ENCODE results near the gene EBF3. TPM values are rescaled to one million over a fixed set of nuclear protein-coding genes. Genes with fewer than 3 reads are reported as not detected.

EBF3 gene
- total RNA-seq, 4 donors from 2014 or later: 0.42 to 2.9 (median 1.3) TPM

- no peaks in the 10 kb centered on the region for H3K4me1 ChIP-seq
- H3K27ac ChIP-seq: no peak overlapping the region
- H3K36me3 ChIP-seq: no peaks in the 10 kb centered on the region
- H3K9me3 ChIP-seq: no peaks in the 10 kb centered on the region
- no peak for DNase-seq
- no peak overlapping the region for H3K4me3 ChIP-seq
- WGBS, 2 donors: 80 to 83% methylated on average over 3 to 5 of the region's 10 CpGs
- TF ChIP-seq, protein P1, sequence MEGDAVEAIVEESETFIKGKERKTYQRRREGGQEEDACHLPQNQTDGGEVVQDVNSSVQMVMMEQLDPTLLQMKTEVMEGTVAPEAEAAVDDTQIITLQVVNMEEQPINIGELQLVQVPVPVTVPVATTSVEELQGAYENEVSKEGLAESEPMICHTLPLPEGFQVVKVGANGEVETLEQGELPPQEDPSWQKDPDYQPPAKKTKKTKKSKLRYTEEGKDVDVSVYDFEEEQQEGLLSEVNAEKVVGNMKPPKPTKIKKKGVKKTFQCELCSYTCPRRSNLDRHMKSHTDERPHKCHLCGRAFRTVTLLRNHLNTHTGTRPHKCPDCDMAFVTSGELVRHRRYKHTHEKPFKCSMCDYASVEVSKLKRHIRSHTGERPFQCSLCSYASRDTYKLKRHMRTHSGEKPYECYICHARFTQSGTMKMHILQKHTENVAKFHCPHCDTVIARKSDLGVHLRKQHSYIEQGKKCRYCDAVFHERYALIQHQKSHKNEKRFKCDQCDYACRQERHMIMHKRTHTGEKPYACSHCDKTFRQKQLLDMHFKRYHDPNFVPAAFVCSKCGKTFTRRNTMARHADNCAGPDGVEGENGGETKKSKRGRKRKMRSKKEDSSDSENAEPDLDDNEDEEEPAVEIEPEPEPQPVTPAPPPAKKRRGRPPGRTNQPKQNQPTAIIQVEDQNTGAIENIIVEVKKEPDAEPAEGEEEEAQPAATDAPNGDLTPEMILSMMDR (IDR thresholded peaks at IDR 0.05): no peak
- no peak for TF ChIP-seq POLR2A (IDR thresholded peaks at IDR 0.05)
- intact Hi-C loops (cut with DNase I): no loop called here
- peaks cover 0 to 8% (median 0%) of the 10 kb centered on the region in 4 donors for H3K27me3 ChIP-seq
Observed at GRCh38 chr10:129937351-129937751, 26.7 kb downstream of the EBF3 start.

- intact Hi-C loops (cut with DNase I): no loop called here
- no peak for DNase-seq
- TF ChIP-seq, protein P1 (IDR thresholded peaks at IDR 0.05): no peak
- no peak for TF ChIP-seq POLR2A (IDR thresholded peaks at IDR 0.05)
Observed at GRCh38 chr10:129936923-129937300, 27.2 kb downstream of the EBF3 start.

DNA sequence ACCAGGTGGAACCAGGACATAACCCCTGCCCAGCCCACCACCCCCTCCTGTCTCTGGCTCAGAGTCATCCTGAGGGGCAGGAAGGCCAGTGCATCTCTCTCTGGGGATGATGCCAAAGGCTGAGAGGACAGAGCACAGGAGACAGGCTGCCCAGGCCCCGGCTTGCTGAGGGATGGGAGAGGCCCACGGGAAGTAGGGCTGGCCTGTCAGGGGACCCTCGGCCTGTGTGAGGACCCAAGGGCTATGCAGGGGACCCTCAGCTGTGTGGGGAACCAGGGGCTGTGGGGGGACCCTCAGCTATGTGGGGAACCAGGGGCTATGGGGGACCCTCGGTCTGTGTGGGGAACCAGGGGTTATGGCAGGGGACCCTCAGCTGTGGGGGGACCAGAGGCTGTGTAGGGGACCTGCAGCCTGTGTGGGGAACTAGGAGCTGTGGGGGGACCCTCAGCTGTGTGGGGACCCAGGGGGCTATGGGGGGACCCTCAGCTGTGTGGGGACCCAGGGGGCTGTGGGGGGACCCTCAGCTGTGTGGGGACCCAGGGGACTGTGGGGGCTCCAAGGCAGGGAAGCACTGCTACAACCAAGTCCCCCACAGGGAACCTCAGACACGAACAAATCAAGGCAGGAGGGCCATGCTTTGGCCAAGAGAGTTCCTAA, 27.7 kb downstream of the EBF3 start:
- Histone ChIP-seq H3K27ac (no peak overlapping the region), H3K27me3 (peaks cover 0 to 8% (median 0%) of the 10 kb centered on the region in 4 donors), H3K9me3 (no peaks in the 10 kb centered on the region), H3K4me3 (no peak overlapping the region), H3K4me1 (no peaks in the 10 kb centered on the region), H3K36me3 (no peaks in the 10 kb centered on the region)
- 38 to 100% methylated on average over 1 of the region's 5 CpGs for WGBS, 2 donors
- no peak for DNase-seq
- intact Hi-C loops (cut with DNase I): no loop called here
- TF ChIP-seq, protein P1 (IDR thresholded peaks at IDR 0.05): no peak
- no peak for TF ChIP-seq POLR2A (IDR thresholded peaks at IDR 0.05)

More at GRCh38 chr10:129936923-129937300, 27.2 kb downstream of the EBF3 start:
- Histone ChIP-seq H3K9me3 (no peaks in the 10 kb centered on the region), H3K4me1 (no peaks in the 10 kb centered on the region), H3K36me3 (no peaks in the 10 kb centered on the region), H3K4me3 (no peak overlapping the region), H3K27me3 (peaks cover 0 to 8% (median 0%) of the 10 kb centered on the region in 4 donors), H3K27ac (no peak overlapping the region)
- 78 to 100% methylated on average over 3 to 5 of the region's 16 CpGs for WGBS, 2 donors

GRCh38 chr10:129935867-129936152, 28.3 kb downstream of the EBF3 start:
- intact Hi-C loops (cut with DNase I): no loop called here
- H3K27me3 ChIP-seq: peaks cover 0 to 8% (median 0%) of the 10 kb centered on the region in 4 donors
- 80 to 95% methylated on average over 2 to 6 of the region's 7 CpGs for WGBS, 2 donors

DNA sequence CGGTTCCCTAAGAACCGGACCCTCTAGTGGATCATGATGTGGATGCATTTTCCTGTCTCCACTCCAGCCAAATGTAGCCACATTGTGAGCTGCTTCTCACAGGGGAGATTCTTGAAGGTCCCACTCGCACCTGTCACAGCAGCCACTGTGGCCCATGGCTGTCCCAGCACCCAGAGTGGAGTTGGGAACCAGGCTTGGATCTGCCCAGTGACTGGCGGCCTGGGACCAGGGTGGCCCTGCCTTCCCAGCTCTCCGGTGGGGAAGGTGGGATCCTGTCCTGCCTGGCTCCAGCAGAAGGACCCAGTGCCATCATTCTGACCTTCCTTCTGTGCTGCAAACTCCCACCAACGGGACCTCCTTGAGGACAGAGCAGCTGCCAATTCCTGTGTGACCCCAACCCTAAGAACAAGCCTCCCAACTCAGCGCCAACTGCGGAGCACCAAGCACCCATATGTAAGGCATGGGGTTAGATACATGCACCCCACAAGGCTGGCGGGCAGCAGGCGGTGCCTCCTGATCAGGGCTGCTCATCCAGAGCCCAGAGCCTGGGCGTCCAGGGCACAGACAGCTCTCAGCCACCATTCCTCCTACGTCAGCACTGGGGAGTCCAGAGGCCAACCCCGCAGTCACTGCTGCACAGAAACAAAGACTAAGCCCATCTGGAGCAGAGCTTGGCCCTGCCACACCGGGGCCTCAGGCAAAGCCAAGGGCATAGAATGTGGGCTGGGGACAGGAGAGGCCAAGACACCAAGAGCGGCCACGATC, 28.8 kb downstream of the EBF3 start:
- WGBS, 2 donors: 76 to 100% methylated on average over 5 to 7 of the region's 16 CpGs

More at GRCh38 chr10:129935867-129936152, 28.3 kb downstream of the EBF3 start:
- no peak for DNase-seq
- Histone ChIP-seq H3K36me3 (no peaks in the 10 kb centered on the region), H3K9me3 (no peaks in the 10 kb centered on the region), H3K27ac (no peak overlapping the region), H3K4me1 (no peaks in the 10 kb centered on the region), H3K4me3 (no peak overlapping the region)
- TF ChIP-seq, protein P1 (IDR thresholded peaks at IDR 0.05): no peak
- TF ChIP-seq POLR2A (IDR thresholded peaks at IDR 0.05): no peak

More for the DNA sequence above, 28.8 kb downstream of the EBF3 start:
- no peak overlapping the region for H3K27ac ChIP-seq
- no peaks in the 10 kb centered on the region for H3K4me1 ChIP-seq
- H3K27me3 ChIP-seq: peaks cover 0 to 8% (median 0%) of the 10 kb centered on the region in 4 donors
- H3K36me3 ChIP-seq: no peaks in the 10 kb centered on the region
- intact Hi-C loops (cut with DNase I): no loop called here
- no peak for TF ChIP-seq POLR2A (IDR thresholded peaks at IDR 0.05)
- TF ChIP-seq, protein P1 (IDR thresholded peaks at IDR 0.05): no peak
- H3K9me3 ChIP-seq: no peaks in the 10 kb centered on the region
- no peak overlapping the region for H3K4me3 ChIP-seq
- DNase-seq: no peak
